Fibroblast of gingiva (primary cell): ENCODE results near the gene UNK.

Experiments used
- DNase-seq: peaks from one replicate; pipeline ENCODE4 v3.0.0-alpha.2; 2011; ENCODE audit warnings: low read depth

The UNK gene

DNA sequence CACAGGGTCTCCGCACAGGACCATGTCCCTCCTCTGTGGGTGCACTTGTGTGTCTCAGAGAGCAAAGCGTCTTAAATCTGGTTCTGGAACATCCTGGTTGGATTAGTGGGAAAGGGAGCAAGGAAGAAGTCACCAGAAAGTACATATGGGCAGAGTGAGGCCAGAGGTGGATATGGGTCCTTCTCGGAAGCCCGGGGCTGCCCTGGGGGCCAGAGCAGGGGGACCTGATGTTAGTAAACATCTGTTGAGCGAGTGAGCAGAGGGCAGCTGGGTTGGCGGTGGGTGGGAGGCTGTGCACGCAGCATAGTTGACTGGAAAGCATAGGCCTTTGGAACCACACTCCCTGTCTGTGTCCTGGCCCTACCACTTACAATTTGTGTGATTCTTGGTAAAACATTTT lies 36.9 kb downstream of the UNK start:
- no peak for DNase-seq

GRCh38 chr17:75822119-75822799 lies 37.7 kb downstream of the UNK start:
- no peak for DNase-seq

DNA sequence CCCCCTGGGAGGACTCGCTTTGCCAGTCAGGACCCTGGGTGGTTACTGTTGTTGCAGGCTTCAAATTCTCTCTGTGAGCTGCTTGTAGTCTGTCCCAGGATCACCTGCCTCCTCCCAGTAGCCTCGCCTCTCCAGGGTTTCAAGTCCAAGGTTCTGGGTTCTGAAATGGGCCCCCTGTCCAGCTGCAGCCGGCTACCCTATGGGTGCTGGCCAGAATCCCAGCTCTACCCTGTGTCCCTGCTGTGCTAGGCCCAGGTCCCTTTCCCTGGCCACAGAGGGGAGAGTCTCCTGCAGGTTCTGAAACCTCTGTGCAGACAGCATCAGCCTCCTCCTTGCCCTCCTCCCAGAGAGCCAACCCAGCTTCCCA lies 38.2 kb downstream of the UNK start:
- no peak for DNase-seq

DNA sequence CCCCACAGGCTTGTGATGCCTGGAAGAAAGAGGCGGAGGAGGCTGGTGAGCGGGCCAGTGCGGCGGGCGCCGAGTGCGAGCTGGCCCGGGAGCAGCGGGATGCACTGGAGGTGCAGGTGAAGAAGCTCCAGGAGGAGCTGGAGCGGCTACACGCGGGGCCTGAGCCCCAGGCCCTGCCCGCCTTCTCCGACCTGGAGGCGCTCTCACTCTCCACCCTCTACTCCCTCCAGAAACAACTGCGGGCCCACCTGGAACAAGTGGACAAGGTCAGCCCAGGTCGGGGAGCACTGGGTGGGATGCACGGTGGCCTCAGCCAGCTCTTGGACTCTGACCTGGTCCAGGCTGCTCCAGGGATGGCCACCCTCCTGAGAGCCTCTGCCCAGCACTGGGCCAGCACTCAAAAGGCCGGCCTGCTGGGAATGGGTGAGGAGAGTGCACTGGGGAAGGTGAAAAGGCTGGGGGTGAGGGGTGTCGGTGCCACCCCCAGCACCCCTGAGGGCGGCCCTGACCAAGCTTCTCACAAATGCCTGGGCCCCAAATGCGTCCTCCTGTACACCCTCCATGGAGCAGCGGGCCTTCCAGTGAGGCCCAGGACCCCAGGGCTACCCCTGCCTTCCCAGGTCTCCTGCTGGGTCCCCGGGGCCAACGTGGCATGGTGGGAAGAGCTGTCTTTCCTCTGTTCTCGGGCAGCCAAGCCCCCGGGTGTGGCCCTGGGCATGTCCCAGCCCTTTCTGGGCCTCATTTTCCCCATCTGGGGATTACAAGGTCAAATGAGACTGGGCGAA lies 38.8 kb downstream of the UNK start:
- no peak for DNase-seq

DNA sequence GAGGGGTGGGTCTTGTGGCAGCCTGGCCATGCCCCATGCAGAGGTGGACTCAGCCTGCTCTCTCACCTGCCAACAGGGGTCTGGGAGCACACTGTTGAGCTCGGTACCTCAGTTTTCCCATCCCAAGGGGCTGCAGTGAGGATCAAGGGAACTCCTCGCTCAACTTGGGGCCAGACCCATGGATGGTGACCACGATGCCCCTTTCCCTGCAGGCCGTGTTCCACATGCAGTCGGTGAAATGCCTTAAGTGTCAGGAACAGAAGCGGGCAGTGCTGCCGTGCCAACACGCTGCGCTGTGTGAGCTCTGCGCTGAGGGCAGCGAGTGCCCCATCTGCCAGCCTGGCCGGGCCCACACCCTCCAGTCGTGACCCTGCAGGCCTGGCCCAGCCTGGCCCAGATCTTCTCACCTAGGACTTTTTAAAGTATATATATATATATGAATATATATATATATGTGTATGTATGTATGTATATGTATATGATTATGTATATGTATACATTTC lies 39.5 kb downstream of the UNK start:
- no peak for DNase-seq

- DNase-seq, result no peak
These were observed 40.1 kb downstream of the UNK start for GRCh38 chr17:75824666-75825065.

- DNase-seq, result no peak
These were observed 40.5 kb downstream of the UNK start for GRCh38 chr17:75825149-75825552.

GRCh38 chr17:75825748-75826370 lies 41.3 kb downstream of the UNK start:
- no peak for DNase-seq

DNA sequence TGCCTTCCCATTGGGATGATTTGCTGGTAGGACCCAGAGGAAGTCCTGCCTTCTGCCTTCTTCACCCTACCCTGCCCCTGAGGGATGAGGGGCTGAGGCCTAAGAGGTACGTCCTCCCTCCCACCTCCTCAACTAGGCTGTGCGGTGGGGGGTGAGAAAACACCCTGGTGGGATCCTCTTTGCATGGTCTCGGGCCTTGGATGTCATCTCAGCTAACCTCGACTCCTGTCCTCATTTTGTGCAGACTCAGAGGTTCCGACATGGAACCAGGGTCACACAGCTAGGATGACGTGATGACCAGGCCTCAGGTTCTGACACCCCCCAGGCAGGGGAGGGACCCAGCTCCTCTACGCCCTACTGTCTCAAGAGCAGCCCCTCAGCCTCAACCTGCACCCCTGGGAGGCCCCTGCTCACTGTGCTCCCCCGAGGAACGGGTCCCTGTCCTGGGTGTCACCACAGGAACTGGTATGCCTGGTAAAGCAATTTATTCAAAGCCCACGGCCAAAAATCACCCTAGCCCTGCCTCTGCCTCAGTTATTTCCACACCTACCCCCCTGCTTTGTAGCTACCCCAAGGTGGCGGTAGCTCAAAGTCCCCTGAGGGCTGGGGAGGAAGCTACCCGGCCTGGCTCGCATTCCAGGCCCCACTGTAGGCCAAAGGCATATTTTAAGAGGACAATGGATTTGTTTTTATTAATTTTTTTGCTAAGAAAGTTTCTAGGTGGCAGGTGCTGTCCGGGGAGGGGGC lies 42.1 kb downstream of the UNK start:
- DNase-seq, result no peak

DNA sequence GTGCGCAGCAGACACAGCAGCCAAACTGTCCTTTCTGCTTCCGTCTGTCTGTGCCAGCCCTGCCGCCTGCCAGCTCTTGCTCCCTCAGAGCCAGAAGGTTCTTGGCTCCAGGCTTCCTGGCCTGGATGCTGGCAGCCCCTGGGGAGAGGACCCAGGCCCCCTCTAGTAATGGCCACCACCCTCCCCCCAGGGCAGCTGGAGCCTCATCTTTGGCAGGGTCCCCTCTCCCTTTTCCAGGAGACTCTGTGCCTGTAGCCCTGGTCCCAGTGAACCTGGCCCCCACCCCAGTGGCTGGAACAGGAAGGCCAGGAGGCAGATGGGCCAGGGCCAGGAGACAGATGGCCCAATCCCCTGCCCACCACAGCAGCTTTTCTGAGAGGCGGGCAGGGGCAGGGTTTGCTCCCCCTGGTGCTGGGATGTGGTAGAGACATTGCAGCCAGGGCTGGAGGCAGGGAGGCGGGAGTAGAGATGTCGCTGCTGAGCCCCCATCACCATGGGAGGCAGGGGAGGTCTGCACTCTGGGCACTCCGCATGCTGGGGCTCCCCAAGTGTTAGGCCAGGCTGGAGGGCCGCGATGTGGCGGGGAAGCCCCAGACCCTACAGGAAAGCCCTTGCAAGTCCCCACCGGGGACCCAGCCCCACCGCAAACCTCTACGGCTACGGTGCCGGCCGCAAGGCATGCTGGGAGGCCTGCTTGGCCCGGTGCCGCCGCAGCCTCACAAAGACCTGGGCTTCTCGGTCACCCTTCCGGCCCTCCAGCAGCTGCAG lies 42.9 kb downstream of the UNK start:
- DNase-seq, result peak; percentile 36

DNA sequence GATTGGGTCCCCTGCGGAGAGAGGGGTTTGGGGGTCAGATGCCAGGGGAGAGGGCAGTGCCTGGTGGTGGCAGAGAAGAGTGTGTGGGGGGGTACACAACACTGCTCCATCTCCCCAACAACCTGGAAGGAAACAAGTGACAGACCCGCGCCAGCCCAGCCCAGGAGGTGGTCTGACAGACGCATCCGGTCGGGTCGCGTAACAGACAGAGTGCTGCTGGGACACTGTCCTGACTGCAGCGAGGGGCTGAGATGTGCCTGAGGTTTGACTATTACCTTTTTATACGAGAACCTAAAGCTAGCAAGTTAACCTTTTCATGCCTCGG lies 43.4 kb downstream of the UNK start:
- DNase-seq, result no peak

GRCh38 chr17:75828741-75829140 lies 44.1 kb downstream of the UNK start:
- DNase-seq, result no peak

DNA sequence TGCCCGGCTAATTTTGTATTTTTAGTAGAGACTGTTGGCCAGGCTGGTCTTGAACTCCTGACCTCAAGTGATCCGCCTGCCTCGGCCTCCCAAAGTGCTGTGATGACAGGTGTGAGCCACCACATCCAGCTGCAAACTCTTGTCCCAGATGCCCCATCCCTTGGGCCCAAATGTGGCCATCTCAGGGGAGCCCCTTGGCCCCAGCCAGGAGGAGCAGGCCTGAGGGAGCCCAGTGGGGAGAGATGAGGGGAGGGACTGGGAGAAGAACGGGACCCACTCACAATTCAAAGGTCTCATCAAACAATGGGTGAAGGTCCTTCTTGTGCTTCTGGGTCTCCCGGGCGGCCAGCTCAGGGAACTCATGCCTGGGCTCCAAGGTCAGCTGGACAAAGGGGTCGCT lies 45.1 kb downstream of the UNK start:
- DNase-seq, result no peak

GRCh38 chr17:75830164-75831031 lies 45.8 kb downstream of the UNK start:
- DNase-seq, result no peak

- no peak for DNase-seq
These were observed 46.5 kb downstream of the UNK start for GRCh38 chr17:75831032-75831571.

DNA sequence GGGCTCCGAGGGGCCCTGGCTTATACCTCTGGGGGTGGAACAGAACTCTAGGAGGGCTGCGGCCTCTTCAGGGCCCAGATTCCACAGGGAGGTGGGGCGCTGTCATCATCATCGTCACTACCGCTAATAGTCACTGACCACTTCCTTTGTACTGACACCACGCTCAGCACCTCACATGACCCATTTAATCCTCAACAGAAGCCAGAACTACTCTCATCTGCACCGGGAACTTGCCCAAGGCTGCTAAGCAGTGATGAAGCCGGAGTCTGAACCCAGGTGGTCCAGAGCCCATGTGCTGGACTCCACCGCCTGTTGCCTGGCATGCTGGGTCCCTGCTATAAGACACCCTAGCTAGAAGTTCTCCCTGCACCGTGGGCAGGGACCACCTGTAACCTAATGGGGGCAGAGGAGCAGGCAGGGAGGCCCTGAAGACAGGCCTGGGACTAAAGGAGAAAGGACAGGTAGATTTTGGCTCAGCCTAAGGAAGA lies 47.6 kb downstream of the UNK start:
- DNase-seq, result peak; percentile 33

- DNase-seq, result no peak
These were observed 48.2 kb downstream of the UNK start for GRCh38 chr17:75832652-75833400.

DNA sequence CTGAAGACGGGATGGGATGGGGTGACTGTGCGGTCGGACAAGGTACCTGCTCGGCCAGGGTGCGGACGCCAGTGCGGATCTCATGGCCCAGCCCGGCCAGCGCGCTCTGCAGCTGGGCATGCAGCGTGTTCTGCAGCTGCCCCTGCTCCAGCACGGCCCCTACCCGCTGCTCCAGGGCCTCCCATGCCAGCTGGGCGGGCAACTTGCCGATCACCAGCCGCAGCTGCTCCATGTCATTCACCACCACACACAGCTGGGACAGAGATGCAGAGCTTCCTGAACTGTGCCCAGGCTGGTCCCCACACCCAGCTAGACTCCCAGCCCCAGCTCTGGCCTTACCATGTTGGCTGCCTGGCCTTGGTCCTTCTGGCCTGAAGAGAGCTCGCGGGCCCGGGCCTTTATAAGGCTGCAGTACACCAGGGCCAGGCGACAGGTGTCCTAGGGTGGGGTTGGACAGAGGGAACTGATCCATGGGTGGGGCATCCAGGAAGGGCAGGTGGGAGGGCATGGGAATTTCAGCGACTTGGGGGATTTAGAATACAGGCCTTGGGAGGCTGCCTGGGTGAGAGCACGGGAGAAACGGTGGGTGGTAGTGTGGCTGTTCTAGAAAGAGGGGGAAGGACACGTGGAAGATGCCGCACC lies 49.8 kb downstream of the UNK start:
- no peak for DNase-seq
